ENCODE data around the gene ITLN2.
"Not testable (repeated sequence)": the region's sequence is repeated elsewhere in the genome, so short reads cannot be mapped to it uniquely, and the experiment has no call there.

ITLN2 gene

DNA sequence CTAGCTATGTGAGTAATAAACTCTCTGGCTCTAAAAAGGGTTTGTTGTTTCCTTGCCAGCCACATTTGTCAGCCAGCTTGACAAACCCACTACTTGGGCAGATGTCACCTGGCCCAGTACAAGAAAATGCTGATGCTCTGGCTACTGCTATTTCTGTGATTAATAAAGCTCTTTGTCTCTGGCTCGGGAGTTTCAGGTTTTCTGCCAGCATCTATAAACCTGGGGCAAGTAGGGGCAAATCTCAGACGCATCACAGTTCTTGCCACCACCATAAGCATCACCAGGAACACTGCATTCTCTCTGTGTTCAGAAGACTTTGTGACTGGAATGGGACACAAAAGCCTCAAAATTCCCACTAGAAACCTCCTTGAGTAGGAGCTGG, 2.5 kb downstream of the ITLN2 start:
- no peak for DNase-seq

DNA sequence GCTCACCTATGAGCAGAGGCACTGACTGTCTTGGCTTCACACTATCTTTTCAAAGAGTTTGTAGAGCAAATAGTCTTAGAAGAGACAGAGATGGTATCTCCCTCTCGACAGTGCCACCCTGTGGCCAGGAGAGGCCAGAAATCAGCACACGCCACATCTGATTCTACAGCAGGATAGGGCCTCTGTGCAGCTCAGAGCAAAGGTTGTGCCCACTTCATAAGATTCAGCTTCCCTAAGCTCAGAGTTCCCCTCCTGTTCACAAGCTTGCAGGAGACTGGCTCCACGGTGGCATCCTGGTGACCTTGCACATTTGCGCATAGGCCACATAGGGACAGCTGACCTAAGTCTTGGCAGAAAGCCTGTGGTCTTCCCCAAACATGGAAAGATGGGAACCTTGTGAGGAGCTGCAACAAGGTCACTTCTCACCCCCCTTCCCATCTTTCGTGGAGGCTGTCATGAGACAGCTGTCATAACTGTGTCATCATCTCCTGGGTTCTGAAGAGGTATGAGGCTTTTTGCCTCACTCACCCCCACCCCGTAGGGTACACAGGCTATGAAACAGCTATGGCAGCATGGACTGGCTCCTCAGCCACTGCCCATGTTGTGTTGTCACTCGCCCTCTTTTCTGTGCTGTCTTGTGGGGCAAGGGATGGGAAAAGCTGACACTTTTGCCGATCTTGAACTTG, 3.0 kb downstream of the ITLN2 start:
- peak in 1 of 2 experiments; percentile 40 for DNase-seq

GRCh38 chr1:160950657-160951056, 4.0 kb downstream of the ITLN2 start:
- no peak for DNase-seq

DNA sequence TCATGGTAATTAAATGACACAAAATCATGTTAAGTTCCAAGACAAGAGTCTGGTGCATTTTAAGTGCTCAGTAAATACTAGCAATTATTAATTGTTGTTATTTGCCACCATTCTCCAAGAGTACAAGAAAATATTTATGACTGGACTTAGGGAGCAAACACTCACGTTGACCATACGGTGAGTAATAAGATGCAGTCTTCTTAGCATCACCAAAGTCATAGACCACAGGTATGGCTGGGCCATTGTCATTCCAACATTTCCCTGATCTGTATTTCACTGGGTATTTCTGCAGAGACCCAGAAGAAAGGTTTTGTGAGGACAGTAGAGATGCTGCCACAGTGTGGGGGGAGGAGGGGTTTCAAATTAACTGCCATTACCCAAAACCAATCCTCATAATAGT, 4.7 kb downstream of the ITLN2 start:
- no peak for DNase-seq

- DNase-seq, result not testable (repeated sequence)
Observed at GRCh38 chr1:160949216-160949880, 5.3 kb downstream of the ITLN2 start.

DNA sequence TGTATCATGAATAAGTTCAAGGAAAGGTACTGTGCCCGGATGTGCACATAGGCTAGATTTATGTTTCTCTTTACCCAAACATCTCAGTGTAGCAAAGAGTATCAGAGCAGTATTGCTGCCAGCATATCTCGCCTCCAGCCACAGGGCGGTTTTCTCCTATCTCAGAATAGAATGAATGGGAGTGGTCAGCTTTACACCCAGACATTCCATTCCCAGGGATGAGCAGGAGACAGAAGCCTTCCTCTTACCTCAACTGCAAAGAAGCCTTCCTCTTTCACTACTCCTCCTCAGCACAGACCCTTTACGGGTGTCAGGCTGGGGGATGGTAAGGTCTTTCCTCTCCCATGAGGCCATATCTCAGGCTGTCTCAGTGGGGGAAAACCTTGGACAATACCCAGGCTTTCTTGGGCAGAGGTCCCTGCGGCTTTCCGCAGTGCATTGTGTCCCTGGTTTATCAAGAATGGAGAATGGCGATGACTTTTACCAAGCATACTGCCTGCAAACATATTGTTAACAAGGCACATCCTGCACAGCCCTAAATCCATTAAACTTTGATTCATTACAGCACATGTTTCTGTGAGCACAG, 7.3 kb downstream of the ITLN2 start:
- DNase-seq, result not testable (repeated sequence)

DNA sequence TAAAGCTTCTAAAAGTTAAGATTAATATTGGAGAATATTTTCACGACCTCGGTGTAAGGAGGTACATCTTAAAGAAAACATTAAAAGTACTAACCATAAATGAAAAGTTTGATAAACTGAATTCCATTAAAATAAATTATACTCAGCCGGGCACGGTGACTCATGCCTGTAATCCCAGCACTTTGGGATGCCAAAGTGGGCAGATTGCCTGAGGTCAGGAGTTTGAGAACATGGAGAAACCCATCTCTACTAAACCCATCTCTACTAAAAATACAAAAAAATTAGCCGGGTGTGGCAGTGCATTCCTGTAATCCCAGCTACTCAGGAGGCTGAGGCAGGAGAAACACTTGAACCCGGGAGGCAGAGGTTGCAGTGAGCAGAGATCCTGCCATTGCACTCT, 8.7 kb downstream of the ITLN2 start:
- not testable (repeated sequence) for DNase-seq

GRCh38 chr1:160945079-160945478, 9.5 kb downstream of the ITLN2 start:
- no peak for DNase-seq

DNA sequence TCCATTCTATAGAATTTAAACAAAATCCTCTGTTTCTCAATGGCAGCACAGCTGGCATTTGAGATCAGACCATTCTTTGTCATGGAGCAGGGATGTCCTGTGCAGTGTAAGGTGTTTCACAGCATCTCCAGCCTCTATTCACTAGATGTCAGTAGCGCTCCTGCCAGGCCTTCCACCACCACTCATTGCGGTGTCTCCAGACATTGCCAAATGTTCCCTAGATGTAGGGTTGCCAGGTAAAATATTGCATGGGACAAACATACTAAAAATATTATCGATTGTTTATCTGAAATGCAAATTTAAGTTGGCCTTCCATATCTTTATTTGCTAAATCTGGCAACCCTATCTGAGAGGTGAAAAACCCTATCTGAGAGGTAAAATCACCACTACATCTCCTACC, 11.7 kb downstream of the ITLN2 start:
- no peak for DNase-seq

DNA sequence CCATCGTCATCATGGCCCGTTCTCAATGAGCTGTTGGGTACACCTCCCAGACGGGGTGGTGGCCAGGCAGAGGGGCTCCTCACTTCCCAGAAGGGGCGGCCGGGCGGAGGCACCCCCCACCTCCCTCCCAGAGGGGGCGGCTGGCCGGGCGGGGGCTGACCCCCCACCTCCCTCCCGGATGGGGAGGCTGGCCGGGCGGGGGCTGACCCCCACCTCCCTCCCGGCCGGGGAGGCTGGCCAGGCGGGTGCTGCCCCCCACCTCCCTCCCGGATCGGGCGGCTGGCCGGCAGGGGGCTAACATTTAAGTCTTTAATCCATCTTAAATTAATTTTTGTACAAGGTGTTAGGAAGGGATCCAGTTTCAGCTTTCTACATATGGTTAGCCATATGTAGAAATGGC, 17.9 kb downstream of the ITLN2 start:
- not testable (repeated sequence) for DNase-seq

DNA sequence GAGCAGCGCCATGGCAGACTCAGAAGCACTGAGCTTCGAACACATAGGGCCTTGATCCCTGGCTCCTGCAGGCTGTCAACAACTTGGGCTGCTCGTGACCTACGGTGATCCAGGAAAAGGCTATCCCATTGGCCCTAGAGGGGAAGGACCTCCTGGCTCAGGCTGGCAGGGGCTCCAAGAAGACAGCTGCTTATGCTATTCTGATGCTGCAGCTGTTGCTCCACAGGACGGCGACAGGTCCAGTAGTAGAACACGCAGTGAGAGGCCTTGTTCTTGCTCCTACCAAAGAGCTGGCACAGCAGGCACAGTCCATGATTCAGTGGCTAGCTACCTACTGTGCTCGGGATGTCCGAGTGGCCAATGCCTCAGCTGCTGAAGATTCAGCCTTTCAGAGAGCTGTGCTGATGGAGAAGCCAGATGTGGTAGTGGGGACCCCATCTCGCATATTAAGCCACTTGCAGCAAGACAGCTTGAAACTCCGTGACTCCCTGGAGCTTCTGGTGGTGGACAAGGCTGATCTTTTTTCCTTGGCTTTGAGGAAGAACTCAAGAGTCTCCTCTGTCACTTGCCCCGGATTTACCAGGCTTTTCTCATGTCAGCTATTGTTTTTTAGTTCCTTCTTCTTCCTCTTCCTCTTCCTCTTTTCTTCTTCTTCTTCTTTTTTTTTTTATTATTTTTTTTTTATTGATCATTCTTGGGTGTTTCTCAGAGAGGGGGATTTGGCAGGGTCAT, 18.9 kb downstream of the ITLN2 start:
- DNase-seq, result no peak

- DNase-seq, result not testable (repeated sequence)
Observed at GRCh38 chr1:160933305-160933704, 21.3 kb downstream of the ITLN2 start.

- DNase-seq, result no peak
Observed at GRCh38 chr1:160925652-160926244, 28.9 kb downstream of the ITLN2 start.

DNA sequence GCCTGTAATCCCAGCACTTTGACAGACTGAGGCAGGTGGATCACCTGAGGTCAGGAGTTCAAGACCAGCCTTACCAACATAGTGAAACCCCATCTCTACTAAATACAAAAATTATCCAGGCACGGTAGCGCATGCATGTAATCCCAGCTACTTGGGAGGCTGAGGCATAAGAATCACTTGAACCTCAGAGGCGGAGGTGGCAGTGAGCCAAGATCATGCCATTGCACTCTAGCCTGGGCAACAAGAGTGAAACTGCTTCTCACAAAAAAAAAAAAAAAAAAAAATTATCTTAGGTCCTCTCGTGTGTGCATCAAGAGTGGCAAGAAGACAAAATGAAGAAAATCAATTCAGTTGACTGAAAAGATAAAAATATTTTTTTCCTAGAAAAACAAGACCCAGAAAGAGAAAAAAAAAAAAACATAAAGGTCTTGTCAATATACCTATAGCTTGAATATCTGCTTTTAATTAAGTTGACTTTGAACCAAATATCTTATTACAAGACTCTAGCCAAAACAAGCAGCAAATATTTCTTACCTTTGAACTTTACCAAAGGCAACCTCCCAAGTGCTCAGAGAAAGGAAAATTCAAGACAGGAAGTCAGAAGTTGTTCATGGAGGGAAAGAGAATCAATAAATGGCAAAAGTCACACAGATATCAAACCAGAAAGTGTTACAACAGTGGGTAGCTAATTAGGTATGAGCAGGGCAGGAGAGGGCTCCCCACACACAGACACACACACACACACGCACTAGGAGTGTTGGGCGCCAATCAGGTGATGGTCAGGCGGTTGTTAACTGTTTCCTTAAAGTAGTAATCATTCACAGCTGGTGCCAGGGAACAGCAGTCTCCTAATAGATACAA, 29.6 kb downstream of the ITLN2 start:
- DNase-seq, result no peak

- DNase-seq, result no peak
Observed at GRCh38 chr1:160916666-160917065, 37.9 kb downstream of the ITLN2 start.

DNA sequence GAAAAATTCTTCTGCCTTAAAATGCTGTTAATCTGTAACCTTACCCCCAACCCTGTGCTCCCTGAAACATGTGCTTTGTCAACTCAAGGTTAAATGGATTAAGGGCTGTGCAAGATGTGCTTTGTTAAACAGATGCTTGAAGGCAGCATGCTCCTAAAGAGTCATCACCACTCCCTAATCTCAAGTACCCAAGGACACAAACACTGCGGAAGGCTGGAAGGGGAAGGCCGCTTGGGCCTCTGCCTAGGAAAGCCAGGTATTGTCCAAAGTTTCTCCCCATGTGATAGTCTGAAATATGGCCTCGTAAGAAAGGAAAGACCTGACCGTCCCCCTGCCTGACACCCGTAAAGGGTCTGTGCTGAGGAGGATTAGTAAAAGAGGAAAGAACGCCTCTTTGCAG, 41.4 kb downstream of the ITLN2 start:
- DNase-seq, result not testable (repeated sequence)

GRCh38 chr1:160911925-160912324, 42.7 kb downstream of the ITLN2 start:
- DNase-seq, result no peak

- DNase-seq, result no peak
Observed at GRCh38 chr1:160911441-160911840, 43.2 kb downstream of the ITLN2 start.

GRCh38 chr1:160910170-160910750, 44.3 kb downstream of the ITLN2 start:
- DNase-seq, result no peak

- DNase-seq, result no peak
Observed at GRCh38 chr1:160907976-160908375, 46.6 kb downstream of the ITLN2 start.

DNA sequence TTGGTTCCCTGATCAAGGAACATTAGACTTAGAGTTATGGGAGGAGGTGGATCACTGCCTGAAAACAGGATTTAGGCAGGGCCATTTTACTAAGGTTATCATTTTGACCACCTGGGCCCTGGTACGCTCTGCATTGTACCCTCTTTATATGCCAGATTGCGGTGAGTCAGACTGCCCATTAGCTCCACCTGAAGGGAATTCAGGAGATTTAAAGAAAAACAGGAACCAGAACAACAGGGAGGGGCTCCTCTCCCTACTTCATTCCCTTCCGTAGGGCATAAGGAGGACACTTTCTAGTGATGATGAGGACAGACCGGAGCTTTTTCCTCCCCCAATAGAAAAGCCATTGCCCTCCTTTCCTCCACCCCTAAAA, 49.0 kb downstream of the ITLN2 start:
- no peak for DNase-seq
